Tibial artery (tissue), 4 donors: ENCODE results near the gene NOTCH4.

Source experiments
- DNase-seq, 2 donors: peaks; one replicate each; pipeline ENCODE4 v3.0.0-alpha.2; 2019
- H3K27ac ChIP-seq, 2 donors: fragments of 200-600 bp; sonication (generic) in 1 of 2; 1 replicate in 1 of 2; 2 replicates in 1 of 2; pipeline ENCODE4 v1.5.1; 2018 to 2019; ENCODE audit warnings: mild to moderate bottlenecking in 1 of 2
- H3K27me3 ChIP-seq, 2 donors: fragments of 200-600 bp; sonication (generic) in 1 of 2; one replicate each; pipeline versions ENCODE4 v1.5.1 to v1.6.0; 2016 to 2019
- H3K36me3 ChIP-seq, 3 donors: fragments of 200-600 bp; sonication (generic) in 2 of 3; one replicate each; pipeline ENCODE4 v1.5.1; 2016 to 2019; ENCODE audit warnings: mild to moderate bottlenecking in 2 of 3
- H3K4me1 ChIP-seq, 4 donors: fragments of 200-600 bp; sonication (generic) in 2 of 4; 1 replicate in 3 of 4; 2 replicates in 1 of 4; pipeline ENCODE4 v1.5.1; 2016 to 2019
- H3K4me3 ChIP-seq, 2 donors: fragments of 200-600 bp; sonication (generic) in 1 of 2; 1 replicate in 1 of 2; 2 replicates in 1 of 2; pipeline ENCODE4 v1.5.1; 2018 to 2019; ENCODE audit warnings: mild to moderate bottlenecking in 2 of 2
- H3K9me3 ChIP-seq, 3 donors: fragments of 200-600 bp; sonication (generic) in 1 of 3; one replicate each; pipeline ENCODE4 v1.5.1; 2016 to 2019
- CTCF ChIP-seq, 2 experiments: fragments of 200-600 bp in 1 of 2; fragments of 450-650 bp in 1 of 2; IDR thresholded peaks; one replicate each; pipeline ENCODE4 v1.5.1; 2017 to 2019; ENCODE audit warnings: antibody characterized with exemption in 2 of 2, mild to moderate bottlenecking in 1 of 2, moderate library complexity in 1 of 2
- intact Hi-C: fragments of 100-400 bp; cut with DNase I; formaldehyde crosslinking; loops from one replicate; pipeline ENCODE4 v1.15.0; 2023; ENCODE audit warnings: low total_unique reads

Gene NOTCH4

DNA sequence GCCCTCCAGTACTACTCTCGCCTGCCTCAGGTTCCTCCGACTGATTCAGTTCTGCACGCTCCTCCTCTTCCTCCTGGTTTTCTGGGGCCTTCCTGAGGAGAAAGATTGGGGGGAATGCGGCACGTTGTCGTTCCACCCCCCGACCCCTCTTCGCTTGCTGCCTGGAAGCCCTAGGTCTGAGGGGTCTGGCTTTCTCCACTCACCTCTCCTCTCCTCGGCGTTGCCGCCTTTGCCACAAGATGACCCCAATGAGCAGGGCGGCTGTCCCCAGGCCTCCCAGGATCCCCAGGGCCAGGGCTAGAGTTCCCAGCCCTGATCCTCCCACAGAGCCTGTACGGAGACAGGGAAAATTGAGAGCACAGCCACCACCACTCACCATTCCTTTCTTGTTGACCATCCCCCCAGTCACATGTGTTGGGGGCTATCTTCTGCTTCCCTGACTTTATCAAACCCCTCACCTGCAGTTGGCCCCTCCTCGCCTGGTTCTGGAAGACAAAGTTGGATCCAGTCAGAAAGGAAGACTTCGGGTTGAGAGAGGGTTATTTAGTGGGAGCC lies 42.6 kb downstream of the NOTCH4 start:
- no peak for DNase-seq
- Histone ChIP-seq H3K27ac (peak overlapping the region in 1 of 2 donors; percentile 9), H3K4me1 (peaks cover 0 to 45% (median 33%) of the 10 kb centered on the region in 4 donors), H3K27me3 (no peaks in the 10 kb centered on the region), H3K4me3 (no peak overlapping the region), H3K9me3 (no peaks in the 10 kb centered on the region), H3K36me3 (peaks cover 8 to 49% (median 33%) of the 10 kb centered on the region in 3 donors)
- no peak for TF ChIP-seq CTCF (IDR thresholded peaks at IDR 0.05)
- intact Hi-C loops = no loop called here

DNA sequence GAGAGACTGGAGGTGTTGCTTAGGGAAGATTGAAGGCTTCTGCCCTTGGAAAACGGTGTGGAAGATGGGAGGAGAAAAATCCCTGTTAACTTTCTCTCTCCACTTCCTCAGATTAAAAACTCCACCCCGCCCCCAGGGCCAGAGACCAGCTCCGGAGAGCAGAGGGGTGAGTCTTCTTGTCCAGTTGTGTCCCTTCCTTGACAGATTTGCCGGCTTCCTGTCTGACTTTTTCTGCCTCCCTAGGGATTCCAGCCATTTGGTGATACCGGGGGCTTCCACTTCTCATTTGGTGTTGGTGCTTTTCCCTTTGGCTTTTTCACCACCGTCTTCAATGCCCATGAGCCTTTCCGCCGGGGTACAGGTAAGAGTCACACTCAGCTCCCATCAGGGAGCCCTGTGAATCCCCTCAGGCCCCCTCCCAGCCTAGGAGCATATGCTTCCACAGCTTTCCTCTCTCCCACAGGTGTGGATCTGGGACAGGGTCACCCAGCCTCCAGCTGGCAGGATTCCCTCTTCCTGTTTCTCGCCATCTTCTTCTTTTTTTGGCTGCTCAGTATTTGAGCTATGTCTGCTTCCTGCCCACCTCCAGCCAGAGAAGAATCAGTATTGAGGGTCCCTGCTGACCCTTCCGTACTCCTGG lies 44.0 kb downstream of the NOTCH4 start:
- H3K27ac ChIP-seq = peak overlapping the region; percentile 95 to 96
- intact Hi-C loops = no loop called here
- H3K9me3 ChIP-seq = no peaks in the 10 kb centered on the region
- no peak for TF ChIP-seq CTCF (IDR thresholded peaks at IDR 0.05)
- DNase-seq = no peak
- H3K4me3 ChIP-seq = no peak overlapping the region
- H3K27me3 ChIP-seq = no peaks in the 10 kb centered on the region
- peaks cover 8 to 46% (median 31%) of the 10 kb centered on the region in 3 donors for H3K36me3 ChIP-seq
- H3K4me1 ChIP-seq = peaks cover 0 to 50% (median 34%) of the 10 kb centered on the region in 4 donors

DNA sequence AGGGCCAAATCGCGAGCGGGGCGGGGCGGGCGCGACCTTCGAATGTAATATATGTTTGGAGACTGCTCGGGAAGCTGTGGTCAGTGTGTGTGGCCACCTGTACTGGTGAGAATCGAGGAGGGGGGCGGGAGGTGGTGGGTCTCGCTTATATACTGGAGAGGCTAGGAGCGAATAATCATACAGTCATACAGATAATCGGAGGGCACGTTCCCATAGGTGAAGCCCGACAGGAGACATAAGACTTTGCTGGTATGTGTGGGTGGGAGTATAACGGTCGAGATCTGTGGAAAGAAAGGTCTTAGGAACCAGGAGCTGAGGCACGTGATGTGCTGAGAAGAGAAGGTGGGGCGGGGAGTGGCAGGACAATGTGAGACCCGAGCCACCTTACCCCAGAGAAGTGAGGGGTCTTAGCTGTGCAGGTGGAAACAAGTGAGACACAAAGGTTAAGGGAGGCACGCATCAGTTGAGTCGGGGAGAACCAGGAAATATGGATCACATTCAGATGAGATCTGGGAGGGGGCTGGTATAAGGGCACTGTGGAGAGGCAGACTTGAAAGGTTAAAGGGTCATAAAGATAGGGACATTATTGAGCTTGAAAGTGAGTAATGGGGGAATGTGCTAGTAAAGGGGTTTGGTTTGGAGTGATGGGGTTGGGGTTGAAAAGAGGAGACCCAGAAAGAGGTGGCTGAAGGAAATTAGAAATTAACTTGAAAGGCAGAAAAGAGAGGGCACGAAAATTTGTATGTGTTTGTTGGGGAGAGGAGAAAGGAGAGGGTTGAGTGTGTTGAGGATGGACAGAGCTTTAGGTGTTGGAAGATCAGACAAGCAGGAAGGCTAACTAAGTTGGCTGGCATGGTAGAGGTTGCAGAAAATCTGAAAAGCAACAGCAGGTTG lies 45.1 kb downstream of the NOTCH4 start:
- Histone ChIP-seq H3K4me3 (peak overlapping the region; percentile 80 to 95), H3K27ac (peak overlapping the region; percentile 95 to 96), H3K36me3 (peaks cover 8 to 43% (median 28%) of the 10 kb centered on the region in 3 donors), H3K27me3 (no peaks in the 10 kb centered on the region), H3K9me3 (no peaks in the 10 kb centered on the region), H3K4me1 (peaks cover 0 to 50% (median 38%) of the 10 kb centered on the region in 4 donors)
- DNase-seq = no peak
- no peak for TF ChIP-seq CTCF (IDR thresholded peaks at IDR 0.05)
- intact Hi-C loops = no loop called here

- Histone ChIP-seq H3K4me1 (peaks cover 0 to 54% (median 39%) of the 10 kb centered on the region in 4 donors), H3K27ac (peak within 1 kb of the TSS; percentile 95 to 96), H3K36me3 (peaks cover 8 to 35% (median 19%) of the 10 kb centered on the region in 3 donors), H3K4me3 (peak within 1 kb of the TSS; percentile 80 to 95), H3K27me3 (no peaks in the 10 kb centered on the region), H3K9me3 (no peaks in the 10 kb centered on the region)
- DNase-seq = peak; percentile 99
- intact Hi-C loops = no loop called here
- peak in 1 of 2 experiments; percentile 19 for TF ChIP-seq CTCF (IDR thresholded peaks at IDR 0.05)
Observed at GRCh38 chr6:32177788-32178546, 45.9 kb downstream of the NOTCH4 start, which contains the start of gene RNF5. Gene RNF5, plus strand, starts transcription at chr6:32178405. Its CDS starts 107 bp downstream, at chr6:32178512.

- H3K4me3 ChIP-seq = peak overlapping the region; percentile 80 to 95
- peaks cover 8 to 28% (median 19%) of the 10 kb centered on the region in 3 donors for H3K36me3 ChIP-seq
- no peak for DNase-seq
- H3K4me1 ChIP-seq = peaks cover 0 to 54% (median 39%) of the 10 kb centered on the region in 4 donors
- peak overlapping the region; percentile 95 to 96 for H3K27ac ChIP-seq
- no peaks in the 10 kb centered on the region for H3K9me3 ChIP-seq
- intact Hi-C loops = no loop called here
- H3K27me3 ChIP-seq = no peaks in the 10 kb centered on the region
- TF ChIP-seq CTCF (IDR thresholded peaks at IDR 0.05) = no peak
Observed at GRCh38 chr6:32177183-32177787, 46.6 kb downstream of the NOTCH4 start.
